Measurements from ENCODE around the gene OR7D2.

The OR7D2 gene

GRCh38 chr19:9219489-9219888 is 40.7 kb downstream of the OR7D2 start, which contains the start of gene OR7D4:
Gene OR7D4, minus strand, starts transcription at chr19:9219589. Its CDS starts 4,752 bp downstream, at chr19:9214837.
- no peaks in the 10 kb centered on the region for H3K36me3 ChIP-seq (ENCODE audit: control insufficient read depth, low read depth, low read length)
- H3K4me3 ChIP-seq (ENCODE audit: low read length) = no peak within 1 kb of the TSS
- no peaks in the 10 kb centered on the region for H3K27me3 ChIP-seq (ENCODE audit: control insufficient read depth, insufficient read depth, low read length)
- peaks cover 64% of the 10 kb centered on the region for H3K9me3 ChIP-seq (ENCODE audit: control insufficient read depth, low read depth, low read length)
- no peak within 1 kb of the TSS for H3K9ac ChIP-seq (ENCODE audit: low read length)
- H3K4me1 ChIP-seq (ENCODE audit: control insufficient read depth, low read depth, low read length) = no peaks in the 10 kb centered on the region
- no peak within 1 kb of the TSS for H3K27ac ChIP-seq (ENCODE audit: low read length)

Measured in iPS-18a (cell line).